Neural cell (in vitro differentiated cells): ENCODE data around the gene KDM4B. TPM values are rescaled to one million over a fixed set of nuclear protein-coding genes. Genes with fewer than 3 reads are reported as not detected.

Experiments
- H2AFZ ChIP-seq: fragments of 200-600, 300-800 bp; sonication (generic), shearing (Covaris generic); 2 replicates; pipeline ENCODE4 v1.6.0; 2014; ENCODE audit warnings: low read depth, mild to moderate bottlenecking, antibody characterized with exemption, low read length, moderate library complexity
- H3F3A ChIP-seq: fragments of 200-600 bp; shearing (Covaris generic); 2 replicates; pipeline ENCODE4 v1.6.1; 2016; ENCODE audit warnings: mild to moderate bottlenecking, moderate library complexity, mixed read lengths, antibody characterized with exemption, low read length; ENCODE audit not compliant: insufficient read depth, poor library complexity, severe bottlenecking
- H3K27ac ChIP-seq: fragments of 200-600, 300-800 bp; sonication (generic), shearing (Covaris generic); 2 replicates; pipeline ENCODE4 v1.5.1; 2014; ENCODE audit warnings: mild to moderate bottlenecking, low read length, moderate library complexity
- H3K27me3 ChIP-seq: fragments of 300-800, 200-600 bp; sonication (generic), shearing (Covaris generic); 2 replicates; pipeline ENCODE4 v1.6.0; 2014; ENCODE audit warnings: mild to moderate bottlenecking, low read depth, low read length, moderate library complexity; ENCODE audit not compliant: insufficient read depth
- H3K36me3 ChIP-seq: fragments of 300-800, 200-600 bp; sonication (generic), shearing (Covaris generic); 2 replicates; pipeline ENCODE4 v1.5.1; 2014; ENCODE audit warnings: mild to moderate bottlenecking, antibody characterized with exemption, low read length, moderate library complexity; ENCODE audit not compliant: insufficient read depth
- H3K4me2 ChIP-seq: fragments of 300-800, 200-600 bp; sonication (generic), shearing (Covaris generic); 2 replicates; pipeline ENCODE4 v1.6.0; 2014; ENCODE audit warnings: mild to moderate bottlenecking, low read length
- H3K4me3 ChIP-seq: fragments of 300-800, 200-600 bp; sonication (generic), shearing (Covaris generic); 2 replicates; pipeline ENCODE4 v1.5.1; 2014; ENCODE audit warnings: mild to moderate bottlenecking, low read length, moderate library complexity
- H3K79me2 ChIP-seq: fragments of 200-600 bp; shearing (Covaris generic); replicated peaks from 2 replicates; pipeline ENCODE4 v1.6.0; 2014; ENCODE audit warnings: mild to moderate bottlenecking, low read length, moderate library complexity; ENCODE audit not compliant: insufficient read depth
- H3K9ac ChIP-seq: fragments of 300-800, 200-600 bp; sonication (generic), shearing (Covaris generic); 2 replicates; pipeline ENCODE4 v1.6.1; 2016; ENCODE audit warnings: mild to moderate bottlenecking, low read length, mixed read lengths
- H3K9me2 ChIP-seq: fragments of 200-600 bp; shearing (Covaris generic); 2 replicates; pipeline ENCODE4 v1.6.1; 2016; ENCODE audit warnings: mild to moderate bottlenecking, low read length, mixed read lengths; ENCODE audit not compliant: insufficient read depth
- H3K9me3 ChIP-seq: fragments of 200-600, 300-800 bp; sonication (generic), shearing (Covaris generic); 2 replicates; pipeline ENCODE4 v1.6.1; 2016; ENCODE audit warnings: mild to moderate bottlenecking, mixed run types, low read length, moderate library complexity, mixed read lengths
- H4K20me1 ChIP-seq: fragments of 200-600 bp; shearing (Covaris generic); 2 replicates; pipeline ENCODE4 v1.6.1; 2016; ENCODE audit warnings: mild to moderate bottlenecking, mixed run types; ENCODE audit not compliant: insufficient read depth
- EP300 ChIP-seq: fragments of 450-650 bp; conservative IDR thresholded peaks from 2 replicates; pipeline ENCODE4 v1.6.1; 2014; ENCODE audit warnings: antibody characterized with exemption, mild to moderate bottlenecking, moderate library complexity; ENCODE audit not compliant: poor library complexity, severe bottlenecking
- EZH2 ChIP-seq: fragments of 200-600, 300-800 bp; shearing (Covaris generic), sonication (generic); IDR thresholded peaks from 2 replicates; pipeline ENCODE4 v1.6.1; 2014; ENCODE audit warnings: antibody characterized with exemption, low read length, borderline replicate concordance, mild to moderate bottlenecking; ENCODE audit not compliant: insufficient read depth, poor library complexity, severe bottlenecking
- MXI1 ChIP-seq: fragments of 450-650 bp; conservative IDR thresholded peaks from 2 replicates; pipeline ENCODE4 v1.6.1; 2014; ENCODE audit warnings: antibody characterized with exemption, mild to moderate bottlenecking; ENCODE audit not compliant: poor library complexity, severe bottlenecking
- POLR2AphosphoS5 ChIP-seq: IDR thresholded peaks from 2 replicates; pipeline ENCODE4 v1.6.1; 2012
- RAD21 ChIP-seq: fragments of 450-650 bp; conservative IDR thresholded peaks from 2 replicates; pipeline ENCODE4 v1.6.1; 2014; ENCODE audit warnings: antibody characterized with exemption, mild to moderate bottlenecking, moderate library complexity
- SMC3 ChIP-seq: fragments of 450-650 bp; conservative IDR thresholded peaks from 2 replicates; pipeline ENCODE4 v1.6.1; 2014; ENCODE audit warnings: antibody characterized with exemption, mild to moderate bottlenecking, moderate library complexity; ENCODE audit not compliant: poor library complexity
- TAF1 ChIP-seq: IDR thresholded peaks from 2 replicates; pipeline ENCODE4 v1.6.1; 2012; ENCODE audit warnings: low read depth
- polyA plus RNA-seq: library from polyadenylated mRNA; depleted of rRNA; stranded (reverse); fragments of >200 nt; gene quantifications from 2 replicates; pipeline ENCODE4 v1.2.3, GENCODE V29; 2014
- TF ChIP-seq, protein P1 (sequence below): IDR thresholded peaks from 2 replicates; pipeline ENCODE4 v1.6.1; 2012; ENCODE audit warnings: borderline replicate concordance
- TF ChIP-seq, protein P2 (sequence below): fragments of 450-650 bp; IDR thresholded peaks from 2 replicates; pipeline ENCODE4 v1.5.1; 2014; ENCODE audit warnings: antibody characterized with exemption, mild to moderate bottlenecking, moderate library complexity; ENCODE audit not compliant: poor library complexity, severe bottlenecking

KDM4B gene
- polyA plus RNA-seq, 1 donor from 2014 or later = 19.1 TPM

DNA sequence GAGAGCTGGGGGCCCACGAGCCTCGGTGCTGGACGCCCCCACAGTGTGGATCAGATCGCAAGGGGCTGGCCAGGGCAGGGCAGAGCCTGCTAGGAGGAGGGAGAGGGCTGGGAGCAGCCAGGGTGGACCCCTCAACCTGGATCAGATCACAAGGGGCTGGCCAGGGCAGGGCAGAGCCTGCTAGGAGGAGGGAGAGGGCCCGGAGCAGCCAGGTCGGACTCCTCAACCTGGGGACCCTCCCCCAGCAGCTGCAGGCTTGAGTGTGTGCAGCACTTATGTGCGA is 126.6 kb downstream of the KDM4B start:
- Histone ChIP-seq H3K4me3 (no peak overlapping the region), H4K20me1 (no peaks in the 10 kb centered on the region), H3K9me2 (no peaks in the 10 kb centered on the region), H3K27me3 (no peaks in the 10 kb centered on the region), H3K9me3 (peaks cover 8% of the 10 kb centered on the region), H3K9ac (no peak overlapping the region), H3F3A (no peaks in the 10 kb centered on the region), H3K4me2 (no peak overlapping the region), H3K27ac (no peak overlapping the region), H3K79me2 (no peaks in the 10 kb centered on the region), H3K36me3 (peaks cover 11% of the 10 kb centered on the region), H2AFZ (no peak overlapping the region)
- TF ChIP-seq TAF1 (no peak), MXI1 (no peak), EP300 (no peak), POLR2AphosphoS5 (no peak)
- TF ChIP-seq, protein P1, sequence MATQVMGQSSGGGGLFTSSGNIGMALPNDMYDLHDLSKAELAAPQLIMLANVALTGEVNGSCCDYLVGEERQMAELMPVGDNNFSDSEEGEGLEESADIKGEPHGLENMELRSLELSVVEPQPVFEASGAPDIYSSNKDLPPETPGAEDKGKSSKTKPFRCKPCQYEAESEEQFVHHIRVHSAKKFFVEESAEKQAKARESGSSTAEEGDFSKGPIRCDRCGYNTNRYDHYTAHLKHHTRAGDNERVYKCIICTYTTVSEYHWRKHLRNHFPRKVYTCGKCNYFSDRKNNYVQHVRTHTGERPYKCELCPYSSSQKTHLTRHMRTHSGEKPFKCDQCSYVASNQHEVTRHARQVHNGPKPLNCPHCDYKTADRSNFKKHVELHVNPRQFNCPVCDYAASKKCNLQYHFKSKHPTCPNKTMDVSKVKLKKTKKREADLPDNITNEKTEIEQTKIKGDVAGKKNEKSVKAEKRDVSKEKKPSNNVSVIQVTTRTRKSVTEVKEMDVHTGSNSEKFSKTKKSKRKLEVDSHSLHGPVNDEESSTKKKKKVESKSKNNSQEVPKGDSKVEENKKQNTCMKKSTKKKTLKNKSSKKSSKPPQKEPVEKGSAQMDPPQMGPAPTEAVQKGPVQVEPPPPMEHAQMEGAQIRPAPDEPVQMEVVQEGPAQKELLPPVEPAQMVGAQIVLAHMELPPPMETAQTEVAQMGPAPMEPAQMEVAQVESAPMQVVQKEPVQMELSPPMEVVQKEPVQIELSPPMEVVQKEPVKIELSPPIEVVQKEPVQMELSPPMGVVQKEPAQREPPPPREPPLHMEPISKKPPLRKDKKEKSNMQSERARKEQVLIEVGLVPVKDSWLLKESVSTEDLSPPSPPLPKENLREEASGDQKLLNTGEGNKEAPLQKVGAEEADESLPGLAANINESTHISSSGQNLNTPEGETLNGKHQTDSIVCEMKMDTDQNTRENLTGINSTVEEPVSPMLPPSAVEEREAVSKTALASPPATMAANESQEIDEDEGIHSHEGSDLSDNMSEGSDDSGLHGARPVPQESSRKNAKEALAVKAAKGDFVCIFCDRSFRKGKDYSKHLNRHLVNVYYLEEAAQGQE = no peak

DNA sequence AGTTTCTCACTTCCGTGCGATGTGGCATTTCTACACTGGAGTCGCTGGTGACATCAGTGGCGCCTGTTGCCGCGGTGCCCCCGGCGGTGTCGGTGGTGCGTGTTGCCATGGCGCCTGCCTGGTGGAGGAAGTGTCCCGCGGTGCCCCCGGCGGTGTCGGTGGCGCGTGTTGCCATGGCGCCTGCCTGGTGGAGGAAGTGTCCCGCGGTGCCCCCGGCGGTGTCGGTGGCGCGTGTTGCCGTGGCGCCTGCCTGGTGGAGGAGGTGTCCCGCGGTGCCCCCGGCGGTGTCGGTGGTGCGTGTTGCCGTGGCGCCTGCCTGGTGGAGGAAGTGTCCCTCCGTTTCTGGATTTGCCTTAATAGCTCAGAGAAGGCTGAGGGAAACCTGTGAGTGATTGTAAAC is 127.6 kb downstream of the KDM4B start:
- H3K9me2 ChIP-seq = no peaks in the 10 kb centered on the region
- H3K36me3 ChIP-seq = peaks cover 11% of the 10 kb centered on the region
- H2AFZ ChIP-seq = no peak overlapping the region
- no peak overlapping the region for H3K27ac ChIP-seq
- TF ChIP-seq, protein P1 = no peak
- TF ChIP-seq POLR2AphosphoS5 (no peak), EP300 (no peak), RAD21 (no peak), EZH2 (no peak), SMC3 (no peak), MXI1 (no peak), TAF1 (no peak)
- TF ChIP-seq, protein P2, sequence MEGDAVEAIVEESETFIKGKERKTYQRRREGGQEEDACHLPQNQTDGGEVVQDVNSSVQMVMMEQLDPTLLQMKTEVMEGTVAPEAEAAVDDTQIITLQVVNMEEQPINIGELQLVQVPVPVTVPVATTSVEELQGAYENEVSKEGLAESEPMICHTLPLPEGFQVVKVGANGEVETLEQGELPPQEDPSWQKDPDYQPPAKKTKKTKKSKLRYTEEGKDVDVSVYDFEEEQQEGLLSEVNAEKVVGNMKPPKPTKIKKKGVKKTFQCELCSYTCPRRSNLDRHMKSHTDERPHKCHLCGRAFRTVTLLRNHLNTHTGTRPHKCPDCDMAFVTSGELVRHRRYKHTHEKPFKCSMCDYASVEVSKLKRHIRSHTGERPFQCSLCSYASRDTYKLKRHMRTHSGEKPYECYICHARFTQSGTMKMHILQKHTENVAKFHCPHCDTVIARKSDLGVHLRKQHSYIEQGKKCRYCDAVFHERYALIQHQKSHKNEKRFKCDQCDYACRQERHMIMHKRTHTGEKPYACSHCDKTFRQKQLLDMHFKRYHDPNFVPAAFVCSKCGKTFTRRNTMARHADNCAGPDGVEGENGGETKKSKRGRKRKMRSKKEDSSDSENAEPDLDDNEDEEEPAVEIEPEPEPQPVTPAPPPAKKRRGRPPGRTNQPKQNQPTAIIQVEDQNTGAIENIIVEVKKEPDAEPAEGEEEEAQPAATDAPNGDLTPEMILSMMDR = no peak
- no peaks in the 10 kb centered on the region for H3K27me3 ChIP-seq
- no peak overlapping the region for H3K4me3 ChIP-seq
- H3K79me2 ChIP-seq = no peaks in the 10 kb centered on the region
- H4K20me1 ChIP-seq = no peaks in the 10 kb centered on the region
- H3K4me2 ChIP-seq = no peak overlapping the region
- H3K9me3 ChIP-seq = peaks cover 8% of the 10 kb centered on the region
- no peak overlapping the region for H3K9ac ChIP-seq
- H3F3A ChIP-seq = no peaks in the 10 kb centered on the region
